ENCODE results near the gene ZNF672. TPM values are rescaled to one million over a fixed set of nuclear protein-coding genes. Genes with fewer than 3 reads are reported as not detected.

Gene ZNF672
- total RNA-seq, 1 donor from 2014 or later, result 20.6 TPM

DNA sequence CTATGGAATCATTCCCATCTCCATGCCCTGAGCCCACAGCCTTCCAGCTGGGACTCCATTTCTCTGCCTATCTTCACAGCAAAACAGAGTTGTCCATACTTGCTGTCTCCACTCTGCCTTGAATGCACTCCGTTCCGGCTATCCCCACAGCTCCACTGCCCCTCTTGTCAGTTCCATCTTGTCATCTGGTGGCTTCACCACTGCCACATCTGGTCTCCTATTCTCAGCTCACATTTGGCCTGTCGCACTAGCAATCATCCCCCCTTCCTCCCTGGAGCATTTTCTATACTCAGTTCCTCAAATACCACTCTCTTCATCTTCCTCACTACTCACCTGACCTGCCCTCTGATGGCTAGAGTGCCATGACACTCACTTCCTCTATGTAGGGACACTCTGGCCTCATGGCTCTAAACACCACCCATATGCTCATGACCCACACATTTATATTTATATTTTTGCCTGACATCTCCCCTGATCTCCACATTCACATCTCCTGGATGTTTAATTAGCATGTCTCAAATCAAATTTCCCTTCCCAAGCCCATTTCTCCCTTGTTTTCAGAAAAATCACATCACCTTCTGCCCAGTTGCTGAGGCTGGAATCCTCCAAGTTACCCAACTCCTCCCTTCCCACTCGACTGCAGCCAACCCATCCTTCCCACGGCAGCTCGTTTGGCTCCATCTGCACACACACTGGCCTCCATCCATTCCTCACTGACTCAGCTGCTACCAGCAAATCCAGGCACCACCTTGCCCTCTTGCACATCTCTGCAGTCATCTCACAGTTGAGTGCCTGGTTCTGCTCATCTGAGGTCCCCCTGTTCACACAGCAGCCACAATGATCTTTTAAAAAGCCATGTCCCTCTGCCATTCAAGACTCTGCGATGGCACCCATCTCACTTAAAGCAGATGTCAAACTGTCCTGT lies 14.7 kb downstream of the ZNF672 start:
- no peaks in the 10 kb centered on the region for H3K27me3 Mint-ChIP-seq (ENCODE audit: low read depth, unreplicated experiment)
- Histone ChIP-seq H3K9me3 (ENCODE audit: insufficient read depth, low read depth, low read length) (no peaks in the 10 kb centered on the region), H2AFZ (ENCODE audit: low read depth, low read length) (no peak overlapping the region), H3K27me3 (ENCODE audit: insufficient read depth, low read length) (no peaks in the 10 kb centered on the region), H3K4me2 (ENCODE audit: low read length) (no peak overlapping the region), H3K4me3 (ENCODE audit: insufficient read depth, low read depth, low read length) (no peak overlapping the region), H3K36me3 (ENCODE audit: insufficient read depth, low read length) (peaks cover 3% of the 10 kb centered on the region), H3K9ac (ENCODE audit: low read length) (no peak overlapping the region), H3K27ac (ENCODE audit: low read depth, low read length) (no peak overlapping the region), H4K20me1 (ENCODE audit: insufficient read depth, low read length) (peaks cover 34% of the 10 kb centered on the region), H3K79me2 (ENCODE audit: insufficient read depth, low read length) (peaks cover 6% of the 10 kb centered on the region), H3K4me1 (ENCODE audit: insufficient read depth, low read length) (peaks cover 7% of the 10 kb centered on the region)
- FAIRE-seq (no peak), DNase-seq (ENCODE audit: low read depth) (peak; percentile 38)
- H3K4me1 Mint-ChIP-seq (ENCODE audit: low read depth, unreplicated experiment), result peaks cover 2% of the 10 kb centered on the region
- no peak overlapping the region for H3K27ac Mint-ChIP-seq (ENCODE audit: unreplicated experiment)
- peaks cover 19% of the 10 kb centered on the region for H3K36me3 Mint-ChIP-seq (ENCODE audit: low read depth, unreplicated experiment)
- no peak overlapping the region for H3K4me3 Mint-ChIP-seq (ENCODE audit: unreplicated experiment)
- no peaks in the 10 kb centered on the region for H3K9me3 Mint-ChIP-seq (ENCODE audit: unreplicated experiment)
- TF ChIP-seq, protein P1, sequence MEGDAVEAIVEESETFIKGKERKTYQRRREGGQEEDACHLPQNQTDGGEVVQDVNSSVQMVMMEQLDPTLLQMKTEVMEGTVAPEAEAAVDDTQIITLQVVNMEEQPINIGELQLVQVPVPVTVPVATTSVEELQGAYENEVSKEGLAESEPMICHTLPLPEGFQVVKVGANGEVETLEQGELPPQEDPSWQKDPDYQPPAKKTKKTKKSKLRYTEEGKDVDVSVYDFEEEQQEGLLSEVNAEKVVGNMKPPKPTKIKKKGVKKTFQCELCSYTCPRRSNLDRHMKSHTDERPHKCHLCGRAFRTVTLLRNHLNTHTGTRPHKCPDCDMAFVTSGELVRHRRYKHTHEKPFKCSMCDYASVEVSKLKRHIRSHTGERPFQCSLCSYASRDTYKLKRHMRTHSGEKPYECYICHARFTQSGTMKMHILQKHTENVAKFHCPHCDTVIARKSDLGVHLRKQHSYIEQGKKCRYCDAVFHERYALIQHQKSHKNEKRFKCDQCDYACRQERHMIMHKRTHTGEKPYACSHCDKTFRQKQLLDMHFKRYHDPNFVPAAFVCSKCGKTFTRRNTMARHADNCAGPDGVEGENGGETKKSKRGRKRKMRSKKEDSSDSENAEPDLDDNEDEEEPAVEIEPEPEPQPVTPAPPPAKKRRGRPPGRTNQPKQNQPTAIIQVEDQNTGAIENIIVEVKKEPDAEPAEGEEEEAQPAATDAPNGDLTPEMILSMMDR (IDR thresholded peaks at IDR 0.05; ENCODE audit: insufficient read depth, low read depth, low read length), result no peak
- TF ChIP-seq EZH2 (IDR thresholded peaks at IDR 0.05; ENCODE audit: insufficient read depth, low read length), result no peak

GRCh38 chr1:248853663-248854375 lies 15.8 kb downstream of the ZNF672 start:
- no peak for DNase-seq (ENCODE audit: low read depth)

More at GRCh38 chr1:248853663-248854375, 15.8 kb downstream of the ZNF672 start:
- H3K9ac ChIP-seq (ENCODE audit: low read length), result no peak overlapping the region
- H3K9me3 ChIP-seq (ENCODE audit: insufficient read depth, low read depth, low read length), result no peaks in the 10 kb centered on the region
- Mint-ChIP-seq H3K4me3 (ENCODE audit: unreplicated experiment) (no peak overlapping the region), H3K36me3 (ENCODE audit: low read depth, unreplicated experiment) (peaks cover 17% of the 10 kb centered on the region), H3K27me3 (ENCODE audit: low read depth, unreplicated experiment) (no peaks in the 10 kb centered on the region), H3K27ac (ENCODE audit: unreplicated experiment) (no peak overlapping the region), H3K4me1 (ENCODE audit: low read depth, unreplicated experiment) (peaks cover 5% of the 10 kb centered on the region), H3K9me3 (ENCODE audit: unreplicated experiment) (no peaks in the 10 kb centered on the region)
- no peak for TF ChIP-seq EZH2 (IDR thresholded peaks at IDR 0.05; ENCODE audit: insufficient read depth, low read length)
- TF ChIP-seq, protein P1 (IDR thresholded peaks at IDR 0.05; ENCODE audit: insufficient read depth, low read depth, low read length), result no peak
- H3K27ac ChIP-seq (ENCODE audit: low read depth, low read length), result no peak overlapping the region
- no peak overlapping the region for H3K4me2 ChIP-seq (ENCODE audit: low read length)
- H4K20me1 ChIP-seq (ENCODE audit: insufficient read depth, low read length), result peaks cover 33% of the 10 kb centered on the region
- no peak overlapping the region for H2AFZ ChIP-seq (ENCODE audit: low read depth, low read length)
- H3K4me1 ChIP-seq (ENCODE audit: insufficient read depth, low read length), result peaks cover 16% of the 10 kb centered on the region
- H3K4me3 ChIP-seq (ENCODE audit: insufficient read depth, low read depth, low read length), result no peak overlapping the region
- H3K79me2 ChIP-seq (ENCODE audit: insufficient read depth, low read length), result peaks cover 14% of the 10 kb centered on the region
- no peak for FAIRE-seq
- H3K27me3 ChIP-seq (ENCODE audit: insufficient read depth, low read length), result no peaks in the 10 kb centered on the region
- H3K36me3 ChIP-seq (ENCODE audit: insufficient read depth, low read length), result peaks cover 3% of the 10 kb centered on the region

Data from astrocyte (in vitro differentiated cells and primary cell).